ENCODE results near the gene GAST.

DNA sequence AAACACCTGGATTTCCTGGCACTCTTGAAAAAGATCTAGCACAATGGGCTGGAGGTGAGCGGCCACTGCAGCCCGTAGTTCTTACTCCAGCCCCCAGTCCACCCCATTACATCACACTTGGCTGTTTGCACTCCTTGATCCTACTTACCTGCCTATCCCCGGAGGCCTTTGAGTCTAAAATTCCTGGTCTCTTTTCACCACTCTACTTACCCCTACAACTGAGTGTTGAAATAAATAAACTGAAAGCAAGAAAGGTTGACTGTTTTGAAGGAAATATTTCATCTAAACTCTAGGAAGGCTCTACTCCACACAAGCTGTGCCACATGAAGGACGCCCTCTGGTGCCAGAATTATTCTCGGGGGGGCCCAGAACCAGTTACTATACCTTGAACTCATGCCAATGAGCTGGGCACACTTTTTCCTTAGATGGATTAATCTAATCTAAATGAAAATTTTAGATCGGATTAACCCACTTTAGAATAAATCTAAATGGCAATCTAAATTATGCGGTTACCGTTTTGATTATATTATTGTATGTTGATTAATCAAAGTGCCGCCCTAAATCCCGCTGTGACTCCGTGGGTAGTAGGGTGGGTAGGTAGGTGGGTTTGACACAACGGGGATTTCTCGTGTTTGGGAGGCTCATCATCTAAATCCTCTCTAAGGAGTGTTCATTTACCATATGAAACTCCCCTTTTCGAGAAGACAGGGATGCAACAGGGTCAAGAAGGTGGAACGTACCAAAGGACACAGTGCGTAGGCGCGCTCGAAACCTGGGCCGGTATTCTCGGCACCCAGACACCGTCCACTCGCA lies 24.1 kb upstream of the GAST start:
- peak in 2 of 4 experiments; percentile 18 to 22 for TF ChIP-seq CTCF (IDR thresholded peaks at IDR 0.05)
- TF ChIP-seq POLR2AphosphoS5 (IDR thresholded peaks at IDR 0.05), result no peak

Data from prostate gland (tissue), 2 donors.